ENCODE measurements around the gene NFIA.

The NFIA gene

DNA sequence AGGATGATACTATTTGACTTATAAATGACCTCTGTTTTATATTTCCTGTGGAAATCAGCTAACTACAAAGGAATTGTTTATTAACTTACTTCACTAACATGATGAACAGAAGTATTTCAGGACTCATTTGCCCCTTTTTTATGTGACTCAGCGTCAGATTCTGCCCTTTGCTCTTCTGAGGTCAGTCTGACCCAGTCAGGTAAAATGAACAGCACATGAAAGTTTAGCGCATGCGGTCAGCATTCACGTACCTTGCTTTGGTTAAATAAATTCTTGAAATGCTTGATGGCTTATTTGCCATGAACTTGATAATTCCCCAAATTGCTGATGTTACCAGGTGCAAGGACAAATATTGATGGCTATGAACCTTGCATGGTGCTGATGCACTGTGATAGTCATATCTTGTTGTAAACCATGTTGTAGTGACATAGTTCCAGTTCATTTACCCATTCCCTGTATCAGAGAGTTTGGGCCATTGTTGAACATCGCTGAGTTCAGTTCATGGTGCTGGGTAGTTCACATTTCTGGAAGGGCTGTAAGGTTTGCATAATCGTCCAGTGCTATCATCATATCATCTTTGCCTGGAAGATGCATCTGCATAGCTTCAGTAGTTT, 133.4 kb downstream of the NFIA start:
- DNase-seq (ENCODE audit: low read depth): no peak

DNA sequence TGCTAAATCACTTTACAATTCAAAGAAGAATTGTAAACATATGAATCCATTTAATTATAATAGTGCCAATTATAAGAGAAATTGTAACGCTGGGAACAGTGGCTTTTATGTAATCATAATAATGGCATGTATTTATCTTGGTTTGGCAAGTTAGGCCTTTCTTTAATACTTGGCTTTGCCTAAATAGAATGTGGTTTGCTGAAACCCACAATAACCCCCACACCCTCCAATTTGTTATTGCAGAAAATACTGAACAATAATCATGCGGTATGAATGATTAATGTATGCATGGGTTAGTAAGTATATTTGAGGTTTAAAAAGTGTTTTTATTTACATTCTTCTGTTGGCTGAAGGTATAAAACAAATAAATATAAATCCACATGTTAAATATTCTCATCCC, 138.2 kb downstream of the NFIA start:
- DNase-seq (ENCODE audit: low read depth): no peak

DNA sequence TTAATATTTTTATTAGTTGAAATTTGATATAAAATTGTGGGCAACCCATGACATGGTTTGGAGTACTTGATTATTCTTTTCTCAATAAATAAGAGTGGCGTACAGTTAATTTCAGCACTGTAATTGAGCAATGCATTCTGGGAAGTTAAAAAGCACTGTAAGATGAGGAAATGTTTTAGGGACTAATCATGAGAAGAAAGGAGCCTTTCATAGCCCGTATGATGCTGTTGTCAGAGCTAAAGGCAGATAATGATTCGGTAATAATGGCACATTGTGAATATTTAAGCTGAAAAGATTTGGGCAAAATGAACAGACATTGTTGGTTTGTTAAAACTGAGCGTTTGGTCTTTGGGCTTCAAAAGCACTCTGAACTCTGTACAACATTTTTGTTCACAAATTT, 139.3 kb downstream of the NFIA start:
- no peak for DNase-seq (ENCODE audit: low read depth)

DNA sequence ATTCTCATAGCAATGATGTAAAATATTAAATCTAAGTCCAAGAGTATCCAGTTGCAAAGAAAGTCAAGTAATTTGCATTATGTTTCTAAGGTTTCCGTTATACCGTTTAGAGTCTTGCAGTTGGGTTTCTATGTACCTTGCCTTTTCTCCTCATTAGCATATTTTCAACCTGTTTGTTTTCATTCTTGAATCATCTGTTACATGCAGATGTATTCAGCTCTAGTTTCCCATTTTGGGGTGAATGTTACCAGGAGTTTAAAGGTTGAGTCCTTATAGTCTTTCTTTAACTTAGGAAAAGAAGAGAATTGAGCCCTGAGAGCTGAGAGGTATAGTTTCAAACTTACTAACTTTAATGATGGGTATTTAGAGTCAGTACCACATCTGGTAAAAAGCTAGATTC, 139.9 kb downstream of the NFIA start:
- DNase-seq (ENCODE audit: low read depth): no peak

DNA sequence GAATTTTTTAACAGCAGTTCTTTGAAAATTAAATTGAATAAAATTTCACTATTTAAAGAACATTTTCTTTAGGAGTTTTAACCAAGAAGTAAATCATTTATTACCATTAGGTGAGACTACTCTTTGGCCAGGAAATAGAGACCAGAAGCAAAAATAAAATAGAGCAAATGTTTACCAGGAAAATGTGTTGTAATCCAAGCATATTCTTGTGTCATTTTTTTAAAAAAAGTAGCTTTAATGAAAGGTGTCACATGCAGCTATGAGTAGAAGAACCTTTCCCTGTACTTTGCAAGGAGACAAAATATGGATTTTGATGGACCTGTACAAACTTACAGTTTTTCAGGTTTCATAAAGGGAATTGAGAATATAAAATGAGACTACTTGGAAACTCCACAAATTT, 140.8 kb downstream of the NFIA start:
- no peak for DNase-seq (ENCODE audit: low read depth)

DNA sequence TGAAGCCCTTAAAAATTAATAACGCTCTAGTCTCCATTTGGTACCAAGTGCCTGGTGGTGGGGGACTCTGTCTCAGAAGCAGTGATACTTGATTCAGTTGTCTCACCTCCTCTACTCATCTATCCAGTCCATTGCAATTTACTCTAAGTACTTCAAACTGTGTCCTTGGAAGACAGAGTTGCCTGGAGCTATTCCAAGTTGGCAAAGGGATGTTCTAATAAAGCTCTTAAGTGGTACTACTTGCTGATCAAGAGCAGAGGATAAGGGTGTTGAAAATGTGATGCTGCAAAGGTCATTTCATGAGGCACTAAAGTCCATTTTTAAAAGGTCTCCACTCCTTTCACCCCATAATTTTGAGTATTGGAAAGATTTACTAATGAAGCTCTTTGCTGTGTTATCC, 142.2 kb downstream of the NFIA start:
- DNase-seq (ENCODE audit: low read depth): no peak

DNA sequence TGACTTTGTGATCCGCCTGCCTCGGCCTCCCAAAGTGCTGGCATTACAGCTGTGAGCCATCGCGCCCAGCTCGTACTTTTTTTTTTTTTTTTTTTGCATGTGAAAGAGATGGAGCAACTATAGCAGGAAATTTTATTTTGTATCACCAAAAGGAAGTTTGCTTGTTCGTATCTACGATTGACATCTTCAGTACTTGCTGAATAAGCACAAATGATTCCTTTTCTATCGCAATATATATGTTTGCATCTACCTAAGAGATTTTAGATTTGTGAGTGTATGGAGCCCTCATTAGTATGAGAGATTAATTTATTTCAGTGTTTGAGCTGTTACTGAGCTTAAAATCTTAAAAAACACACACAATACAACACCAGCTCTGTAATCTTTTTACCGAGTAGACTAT, 143.1 kb downstream of the NFIA start:
- DNase-seq (ENCODE audit: low read depth): no peak

DNA sequence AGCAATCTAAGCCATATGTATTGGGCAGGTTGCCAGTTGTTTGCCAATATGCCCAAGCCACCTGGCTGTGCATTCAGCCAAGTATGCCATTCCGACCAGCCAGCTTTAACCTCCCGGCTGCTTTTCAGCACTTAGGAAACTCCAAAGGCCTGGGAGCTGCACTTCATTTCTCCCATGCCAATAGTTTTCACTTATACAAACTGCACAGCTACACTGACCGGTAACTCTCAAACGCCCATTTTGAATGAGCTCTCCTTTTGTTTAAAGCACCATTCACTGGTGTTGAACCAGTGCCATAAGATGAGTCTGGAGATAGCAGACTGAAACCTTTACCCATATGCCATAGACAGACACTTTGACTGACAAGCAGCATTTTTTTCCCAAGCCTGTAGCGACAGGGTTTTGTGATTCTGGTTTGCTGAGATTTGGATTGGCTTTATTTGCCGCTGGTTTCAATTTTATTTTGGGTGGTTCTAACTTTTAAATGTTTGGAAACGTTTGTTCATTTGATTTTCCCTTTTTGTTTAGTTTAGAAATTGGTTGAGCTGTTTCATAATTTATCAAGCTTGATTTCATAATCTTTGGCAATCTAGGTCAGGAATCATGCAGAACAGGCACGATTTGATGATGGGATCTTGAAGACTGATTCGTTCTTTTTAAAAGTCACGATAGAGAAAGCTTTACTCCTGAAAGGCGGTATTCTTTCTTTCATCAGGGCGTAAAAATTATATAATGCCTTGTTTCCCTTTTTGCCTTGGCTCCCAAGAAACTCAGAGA, 144.6 kb downstream of the NFIA start:
- no peak for DNase-seq (ENCODE audit: low read depth)

DNA sequence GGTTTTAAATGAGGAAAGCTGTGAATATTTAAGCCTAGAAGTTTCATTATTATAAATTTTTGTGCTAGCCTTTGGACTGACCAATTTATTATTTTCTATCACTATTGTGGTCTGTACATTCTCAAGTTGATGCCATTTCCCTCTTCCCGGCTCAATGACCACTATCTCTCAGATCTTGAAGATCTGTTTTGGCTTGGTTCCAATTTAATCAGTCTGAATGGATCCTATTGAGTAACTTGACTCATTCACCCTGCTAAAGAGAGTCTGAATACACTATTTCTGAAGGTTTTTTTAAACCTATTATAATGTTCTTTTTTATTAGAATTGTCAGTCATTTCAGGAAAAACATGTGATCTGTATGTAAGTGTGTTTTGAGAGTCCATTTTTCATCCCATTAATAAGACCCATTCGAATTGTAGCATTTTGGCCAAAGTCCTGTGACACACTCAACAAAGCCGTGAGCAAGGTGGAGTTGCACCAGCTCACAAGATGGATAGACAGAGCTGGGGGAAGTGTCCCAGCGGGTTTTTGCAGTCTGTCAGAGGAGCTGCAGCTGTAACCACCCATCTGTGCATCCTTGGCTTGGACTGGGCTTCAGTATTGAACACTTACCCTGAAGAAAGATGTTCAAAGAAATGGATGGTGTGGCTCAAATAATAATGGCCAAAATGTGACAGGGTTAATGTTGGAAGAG, 145.6 kb downstream of the NFIA start:
- DNase-seq (ENCODE audit: low read depth): no peak

DNA sequence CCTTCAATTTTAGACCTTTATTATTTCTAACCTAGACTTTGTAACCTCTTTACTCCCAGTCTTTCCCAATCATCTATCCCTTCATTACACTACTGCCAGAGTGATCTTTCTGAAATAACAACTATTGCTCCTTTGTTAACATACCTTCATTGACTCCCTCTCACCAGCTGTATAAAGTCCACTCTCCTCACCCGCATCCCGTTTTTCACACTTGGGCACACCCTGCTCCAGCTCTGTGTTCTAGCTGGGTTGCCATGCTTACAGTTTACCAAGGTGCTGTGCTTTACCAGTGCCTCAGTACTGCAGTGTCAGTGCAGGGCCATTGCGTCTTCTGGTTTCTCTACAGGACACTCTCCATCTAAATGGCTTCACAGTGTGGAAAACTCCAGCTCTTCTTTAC, 148.2 kb downstream of the NFIA start:
- DNase-seq (ENCODE audit: low read depth): no peak

DNA sequence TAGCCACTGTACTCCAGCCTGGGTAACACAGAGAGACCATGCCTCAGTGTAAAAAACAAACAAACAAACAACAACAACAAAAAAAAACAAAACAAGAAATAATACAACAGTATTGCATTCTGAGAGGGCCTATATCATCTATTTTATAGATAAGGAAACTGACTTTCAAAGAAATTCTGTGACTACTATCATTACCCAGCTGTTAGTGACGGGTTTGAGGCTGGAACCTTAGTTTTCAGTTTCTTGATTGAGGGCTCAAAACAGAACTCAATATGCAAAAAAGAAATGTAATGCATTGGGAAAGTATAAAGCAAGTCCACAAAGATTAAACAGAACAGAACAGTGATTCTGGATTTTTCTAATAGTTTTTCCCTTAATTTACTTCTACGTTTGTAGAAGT, 149.4 kb downstream of the NFIA start:
- DNase-seq (ENCODE audit: low read depth): no peak

DNA sequence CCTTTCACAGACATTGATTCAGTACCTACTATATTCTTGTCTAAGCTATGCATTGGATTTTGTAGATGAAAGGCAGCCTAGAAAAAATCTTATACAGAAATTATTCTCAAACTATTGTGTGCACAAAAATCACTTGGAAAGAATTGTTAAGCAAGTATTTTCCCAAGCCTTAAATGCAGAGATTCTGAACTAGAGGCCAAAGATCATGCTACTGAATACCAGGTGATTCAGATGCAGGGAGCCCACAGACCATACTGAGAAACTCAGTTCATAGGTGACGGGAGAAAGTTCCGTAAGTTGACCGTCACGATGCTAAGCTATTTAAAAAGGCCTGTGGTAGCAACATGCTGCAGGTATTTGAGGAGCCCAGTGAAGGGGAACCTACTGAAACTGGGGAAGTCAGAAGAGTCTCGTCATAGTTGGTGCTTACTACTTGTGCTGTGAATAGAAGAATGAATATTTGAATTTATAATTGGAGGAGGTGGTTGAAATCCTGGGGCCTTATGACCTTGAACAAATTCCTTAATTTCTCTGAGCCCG, 150.8 kb downstream of the NFIA start:
- DNase-seq (ENCODE audit: low read depth): no peak

DNA sequence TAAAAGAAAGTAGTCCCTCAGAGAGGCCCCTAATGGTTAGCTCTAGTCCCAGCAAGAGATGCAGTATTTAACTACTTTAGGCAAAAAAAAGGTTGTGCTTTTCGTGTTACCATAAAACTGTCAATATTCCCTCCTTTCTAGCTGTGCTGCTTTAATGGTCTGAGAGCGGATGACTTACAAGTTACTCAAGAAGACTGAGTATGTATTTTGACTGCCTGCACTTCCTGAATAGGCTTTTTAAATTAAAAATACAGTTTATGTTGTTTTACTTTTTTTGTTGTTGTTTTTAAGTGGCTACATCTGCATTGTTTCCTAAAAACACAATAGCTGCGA, 152.2 kb downstream of the NFIA start:
- no peak for DNase-seq (ENCODE audit: low read depth)

DNA sequence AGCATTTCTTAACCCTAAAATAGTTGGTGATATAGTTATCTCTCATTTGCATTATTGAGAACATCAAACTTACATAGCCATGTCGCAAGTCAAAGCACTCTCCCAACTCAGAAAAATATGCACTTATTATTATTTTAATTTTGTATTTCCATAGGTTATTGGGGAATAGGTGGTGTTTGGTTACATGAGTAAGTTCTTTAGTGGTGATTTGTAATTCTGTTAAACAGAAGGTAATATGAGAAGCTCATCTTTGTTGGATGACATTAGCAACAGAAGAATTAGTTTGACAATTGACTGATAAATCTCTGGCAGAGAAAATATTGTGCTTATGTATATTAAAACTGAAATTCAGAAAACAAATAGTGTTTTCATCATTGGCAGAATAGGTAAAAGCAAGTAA, 154.8 kb downstream of the NFIA start:
- DNase-seq (ENCODE audit: low read depth): no peak

DNA sequence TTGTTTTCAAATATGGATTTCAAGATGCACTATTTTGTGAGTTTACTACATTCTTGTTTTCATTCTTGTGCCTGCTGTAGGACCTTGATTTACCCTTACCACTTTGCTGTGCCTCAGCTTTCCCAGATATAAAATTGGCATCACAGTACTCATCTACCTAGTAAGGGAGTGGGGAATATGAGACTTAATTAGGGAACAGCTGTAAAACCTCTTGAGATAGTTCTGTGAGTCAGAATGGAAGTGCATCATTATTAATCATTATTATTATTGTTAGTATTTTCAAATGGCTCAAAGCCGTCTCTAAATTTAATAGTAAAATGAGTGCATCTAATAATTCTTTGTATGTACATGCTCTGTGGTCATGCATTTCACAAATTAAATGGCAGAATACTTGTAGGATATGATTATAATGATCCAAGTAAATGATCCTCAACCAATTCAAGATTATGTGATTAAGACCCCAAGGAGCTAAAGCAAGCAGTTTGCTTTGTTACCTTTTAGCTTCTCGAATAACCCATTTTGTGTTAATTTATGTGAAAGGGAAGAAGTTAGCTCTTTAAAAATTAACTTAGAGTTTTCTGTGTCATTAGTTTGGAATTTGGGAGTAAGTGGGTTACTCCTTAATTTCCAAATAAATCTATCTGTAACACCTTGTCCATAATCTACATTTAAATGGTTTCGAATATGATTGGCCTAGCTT, 155.4 kb downstream of the NFIA start:
- DNase-seq (ENCODE audit: low read depth): no peak

DNA sequence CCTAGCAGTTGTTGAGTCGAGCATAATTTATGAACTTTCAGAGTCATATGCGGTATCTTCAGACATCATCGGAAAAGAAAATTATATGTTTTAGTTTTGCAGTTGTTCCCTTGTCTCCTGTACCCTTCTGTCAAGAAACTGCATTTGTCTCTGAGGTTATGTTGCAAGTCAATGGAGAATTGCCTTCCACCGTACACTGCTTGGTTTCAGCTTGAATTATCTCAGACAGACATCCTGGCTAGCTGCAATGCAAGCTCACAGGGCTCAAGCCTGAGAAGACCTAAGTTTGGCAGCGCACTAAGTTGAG, 156.0 kb downstream of the NFIA start:
- no peak for DNase-seq (ENCODE audit: low read depth)

DNA sequence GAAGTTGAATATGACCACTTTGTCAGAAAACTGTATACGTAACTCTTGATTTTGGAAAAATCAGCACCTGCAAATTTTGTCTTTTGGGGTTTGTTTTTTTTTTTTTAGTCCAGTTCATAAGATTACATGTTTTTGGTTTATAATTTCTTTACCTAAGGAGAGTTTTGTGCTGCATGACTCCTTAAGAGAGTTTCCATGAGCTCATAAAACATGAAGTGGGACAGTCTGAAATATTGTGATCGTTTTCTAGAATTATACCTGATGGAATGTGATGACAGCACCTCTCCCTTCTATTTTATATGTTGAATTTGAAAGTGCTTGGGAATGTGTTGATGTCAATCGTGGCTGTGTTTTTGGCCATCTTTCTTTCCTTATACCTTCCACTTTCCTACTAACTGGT, 158.5 kb downstream of the NFIA start:
- DNase-seq (ENCODE audit: low read depth): no peak

DNA sequence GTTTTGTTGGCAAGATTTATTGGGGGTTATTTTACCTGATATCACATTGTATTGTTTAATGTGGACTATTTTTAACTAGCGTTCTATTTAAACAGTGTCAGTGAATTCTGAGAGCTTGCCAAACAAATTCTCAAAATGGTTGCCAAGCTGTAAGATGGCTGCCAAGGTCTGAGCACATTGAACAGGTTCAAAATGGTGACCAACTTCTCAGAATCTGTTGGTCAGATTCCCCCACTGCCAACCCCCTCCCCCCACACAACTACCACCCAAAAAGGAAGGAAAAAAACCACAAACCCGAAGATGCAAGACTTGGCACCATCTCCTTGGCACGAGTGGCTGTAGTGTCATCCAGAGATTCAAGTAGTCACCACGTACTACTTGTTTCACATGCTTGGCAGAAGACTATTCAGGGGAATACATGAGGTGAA, 159.1 kb downstream of the NFIA start:
- DNase-seq (ENCODE audit: low read depth): no peak

DNA sequence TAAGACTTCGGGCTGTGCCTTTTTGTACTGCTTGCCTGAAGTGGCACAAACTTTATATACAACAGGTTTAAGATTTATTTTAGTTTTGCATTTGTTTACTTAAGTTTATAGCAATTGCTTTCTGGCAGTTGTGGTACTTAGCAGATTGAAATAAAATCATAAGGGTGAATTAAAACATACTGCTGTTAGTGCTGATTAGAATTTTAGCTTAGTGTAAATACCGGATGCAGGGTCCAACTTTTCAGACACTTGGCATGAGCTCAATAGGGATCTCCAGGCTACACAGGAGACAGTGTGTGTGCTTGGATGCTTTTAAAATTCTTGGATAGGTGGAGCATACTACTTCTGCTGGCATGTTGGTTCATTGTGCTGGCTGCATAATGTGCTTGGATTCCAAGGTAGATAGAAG, 159.6 kb downstream of the NFIA start:
- DNase-seq (ENCODE audit: low read depth): no peak

DNA sequence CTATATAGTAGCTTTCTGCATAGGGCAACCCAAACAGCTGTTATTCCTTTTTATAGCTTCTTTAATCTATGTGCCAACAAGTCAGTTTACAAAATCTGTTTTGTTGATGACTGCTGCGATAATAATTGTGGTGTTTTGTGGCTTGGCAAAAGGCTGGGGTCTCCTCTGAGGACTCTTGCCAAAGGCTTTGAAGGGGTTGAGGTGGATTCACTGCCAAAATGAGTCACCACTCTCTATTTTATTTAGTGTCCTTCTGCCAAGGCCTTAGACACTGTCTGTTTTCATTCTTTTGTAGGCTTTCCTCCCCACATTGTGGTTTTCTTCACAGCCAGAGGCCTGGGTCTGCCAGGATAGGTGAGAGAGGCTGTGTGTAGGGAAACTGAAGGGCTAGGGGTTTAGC, 161.8 kb downstream of the NFIA start:
- no peak for DNase-seq (ENCODE audit: low read depth)

DNA sequence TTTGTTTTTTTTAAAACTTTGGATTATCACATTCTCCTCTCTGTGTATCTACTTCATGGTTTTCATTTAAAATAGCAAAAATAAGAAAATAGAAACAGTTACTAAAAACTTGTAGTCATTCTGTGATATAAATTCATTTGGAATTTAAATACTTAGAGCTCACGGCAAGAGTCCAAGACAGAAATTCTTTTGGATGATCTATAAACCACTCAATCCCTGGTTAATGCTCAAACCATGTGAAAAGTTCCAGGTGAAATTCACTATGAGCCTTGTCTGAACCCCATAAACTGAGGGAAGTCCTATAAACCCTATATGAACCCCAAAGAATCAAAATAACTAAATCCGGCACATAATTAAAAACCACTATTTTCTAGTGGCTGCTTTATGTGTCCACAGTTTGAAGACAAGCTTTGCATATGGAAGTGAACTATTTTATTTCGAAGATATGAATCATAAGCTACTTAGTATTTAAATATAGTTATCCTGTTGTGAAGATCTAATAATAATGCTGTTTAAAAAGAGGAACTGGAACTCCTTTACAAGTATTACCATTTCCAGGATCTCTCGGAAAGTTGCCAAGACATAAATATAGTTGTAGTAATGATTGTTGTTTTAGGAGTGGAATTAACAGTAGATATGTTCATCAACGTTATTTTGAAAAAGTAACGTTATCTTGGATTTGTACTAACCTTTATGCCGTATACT, 163.5 kb downstream of the NFIA start:
- DNase-seq (ENCODE audit: low read depth): no peak
